ENCODE results near the gene KRT13. TPM values are rescaled to one million over a fixed set of nuclear protein-coding genes. Genes with fewer than 3 reads are reported as not detected.
"Not testable (repeated sequence)": the region's sequence is repeated elsewhere in the genome, so short reads cannot be mapped to it uniquely, and the experiment has no call there.

The KRT13 gene
- total RNA-seq = under 0.01 TPM in 1 of 2 replicates, not detected in the other

- DNase-seq (ENCODE audit: low read depth in 2 of 2) = no peak
Measured at GRCh38 chr17:41505007-41505808, at the start of gene KRT13. TSS of gene KRT13 (minus strand) at chr17:41505612. CDS start at chr17:41505550, 62 bp downstream.

GRCh38 chr17:41553987-41554680 is 48.7 kb upstream of the KRT13 start:
- DNase-seq (ENCODE audit: low read depth in 2 of 2) = no peak

GRCh38 chr17:41553176-41553575 is 47.8 kb upstream of the KRT13 start:
- DNase-seq (ENCODE audit: low read depth in 2 of 2) = no peak

GRCh38 chr17:41552455-41552854 is 47.0 kb upstream of the KRT13 start:
- DNase-seq (ENCODE audit: low read depth in 2 of 2) = no peak

GRCh38 chr17:41551365-41551764 is 46.0 kb upstream of the KRT13 start:
- peak; percentile 32 to 42 for DNase-seq (ENCODE audit: low read depth in 2 of 2)

- DNase-seq (ENCODE audit: low read depth in 2 of 2) = no peak
Measured at GRCh38 chr17:41549596-41550039, 44.2 kb upstream of the KRT13 start.

- peak; percentile 82 to 84 for DNase-seq (ENCODE audit: low read depth in 2 of 2)
Measured at GRCh38 chr17:41548844-41549595, 43.6 kb upstream of the KRT13 start.

- DNase-seq (ENCODE audit: low read depth in 2 of 2) = peak; percentile 20 to 86
Measured at GRCh38 chr17:41547921-41548843, 42.8 kb upstream of the KRT13 start.

GRCh38 chr17:41547378-41547841 is 42.0 kb upstream of the KRT13 start:
- DNase-seq (ENCODE audit: low read depth in 2 of 2) = no peak

GRCh38 chr17:41546819-41547218 is 41.4 kb upstream of the KRT13 start:
- no peak for DNase-seq (ENCODE audit: low read depth in 2 of 2)

- no peak for DNase-seq (ENCODE audit: low read depth in 2 of 2)
Measured at GRCh38 chr17:41545829-41546410, 40.5 kb upstream of the KRT13 start.

- DNase-seq (ENCODE audit: low read depth in 2 of 2) = no peak
Measured at GRCh38 chr17:41544935-41545334, 39.5 kb upstream of the KRT13 start.

GRCh38 chr17:41544491-41544892 is 39.1 kb upstream of the KRT13 start:
- DNase-seq (ENCODE audit: low read depth in 2 of 2) = no peak

- not testable (repeated sequence) for DNase-seq (ENCODE audit: low read depth in 2 of 2)
Measured at GRCh38 chr17:41542786-41543185, 37.4 kb upstream of the KRT13 start.

GRCh38 chr17:41542357-41542756 is 36.9 kb upstream of the KRT13 start:
- no peak for DNase-seq (ENCODE audit: low read depth in 2 of 2)

- DNase-seq (ENCODE audit: low read depth in 2 of 2) = peak in 1 of 2 donors; percentile 16
Measured at GRCh38 chr17:41540921-41541625, 35.7 kb upstream of the KRT13 start.

GRCh38 chr17:41539979-41540701 is 34.7 kb upstream of the KRT13 start:
- DNase-seq (ENCODE audit: low read depth in 2 of 2) = no peak

- no peak for DNase-seq (ENCODE audit: low read depth in 2 of 2)
Measured at GRCh38 chr17:41539071-41539492, 33.7 kb upstream of the KRT13 start.

GRCh38 chr17:41538565-41538991 is 33.2 kb upstream of the KRT13 start:
- DNase-seq (ENCODE audit: low read depth in 2 of 2) = no peak

All from lung microvascular endothelial cell (primary cell).